Panc1 (cell line): ENCODE data around the gene SBF2. TPM values are rescaled to one million over a fixed set of nuclear protein-coding genes. Genes with fewer than 3 reads are reported as not detected.

Source experiments
- ATAC-seq: fragments of 200-7000 bp; cut with Tn5 transposase; 2 replicates; pipeline ENCODE4 v1.9.1; 2020; ENCODE audit warnings: mild to moderate bottlenecking, moderate library complexity
- BruUV-seq: library from RNA; stranded (reverse); fragments of 400-500 nt; replicated peaks from 2 replicates; lab custom pipeline; 2021; lab: Mats Ljungman, UMichigan
- CTCF ChIA-PET: fragments of 300-600 bp; sonication (Branson Sonifier 250); formaldehyde crosslinking; loops from one replicate; lab custom pipeline; 2022; ENCODE audit warnings: antibody characterized with exemption; lab: Charles Lee
- POLR2A ChIA-PET: fragments of 300-600 bp; sonication (Branson Sonifier 250); formaldehyde crosslinking; loops from one replicate; lab custom pipeline; 2022; ENCODE audit warnings: antibody characterized with exemption; lab: Charles Lee
- DNase-seq: peaks from one replicate; pipeline ENCODE4 v3.0.0-alpha.2; 2010; ENCODE audit warnings: low read depth, low spot score
- H3K27ac ChIP-seq: 2 replicates; pipeline ENCODE4 v1.5.1; 2011; ENCODE audit warnings: mild to moderate bottlenecking, low read length, inconsistent platforms
- H3K27me3 ChIP-seq: fragments of 200-500 bp; sonication (Bioruptor generic); 2 replicates; pipeline ENCODE4 v1.6.0; 2014; ENCODE audit warnings: low read length, inconsistent platforms; ENCODE audit not compliant: control insufficient read depth, insufficient read depth
- H3K36me3 ChIP-seq: fragments of 200-500 bp; sonication (Bioruptor generic); 2 replicates; pipeline ENCODE4 v1.5.1; 2014; ENCODE audit warnings: inconsistent platforms, mild to moderate bottlenecking, low read length, moderate library complexity; ENCODE audit not compliant: control insufficient read depth, insufficient read depth
- H3K4me1 ChIP-seq: 2 replicates; pipeline ENCODE4 v1.5.1; 2011; ENCODE audit warnings: inconsistent platforms, mild to moderate bottlenecking, low read length, moderate library complexity; ENCODE audit not compliant: control insufficient read depth, insufficient read depth
- H3K4me3 ChIP-seq, 2 experiments: 2 replicates each; pipeline ENCODE4 v1.5.1; 2011 to 2012; ENCODE audit warnings: low read depth in 2 of 2, low read length in 2 of 2, mild to moderate bottlenecking in 2 of 2, inconsistent platforms in 1 of 2, moderate library complexity in 1 of 2
- H3K9me3 ChIP-seq: fragments of 200-500 bp; sonication (Bioruptor generic); 2 replicates; pipeline ENCODE4 v1.5.1; 2014; ENCODE audit warnings: low read depth, mild to moderate bottlenecking, inconsistent platforms, low read length, moderate library complexity; ENCODE audit not compliant: control insufficient read depth, insufficient read depth
- POLR2AphosphoS5 ChIP-seq: IDR thresholded peaks from 2 replicates; pipeline ENCODE4 v1.6.1; 2012; ENCODE audit warnings: mild to moderate bottlenecking, low read depth, low read length, moderate library complexity
- REST ChIP-seq, 2 experiments: IDR thresholded peaks; 2 replicates each; pipeline ENCODE4 v1.6.1; 2011 to 2012; ENCODE audit warnings: low read depth in 2 of 2, control low read depth in 1 of 2, low read length in 1 of 2, mild to moderate bottlenecking in 1 of 2, moderate library complexity in 1 of 2; ENCODE audit not compliant: insufficient read depth in 1 of 2
- SIN3A ChIP-seq: IDR thresholded peaks from 2 replicates; pipeline ENCODE4 v1.6.1; 2012; ENCODE audit warnings: low read depth, mild to moderate bottlenecking, low read length, moderate library complexity, borderline replicate concordance; ENCODE audit not compliant: insufficient read depth
- TCF7L2 ChIP-seq: IDR thresholded peaks from 2 replicates; pipeline ENCODE4 v1.6.1; 2011; ENCODE audit warnings: mild to moderate bottlenecking, low read depth, low read length, inconsistent platforms
- in situ Hi-C: cut with HindIII; loops from 2 replicates; pipeline ENCODE4 v1.10.0; 2016; ENCODE audit warnings: low sequenced_read_pairs, low pct_unique_long_range_greater_than_20kb
- intact Hi-C: fragments of 100-400 bp; cut with micrococcal nuclease; formaldehyde crosslinking; loops from one replicate; pipeline ENCODE4 v1.10.0; 2022; ENCODE audit not compliant: unreplicated experiment
- total RNA-seq: library from RNA; stranded (reverse); gene quantifications from one replicate; pipeline ENCODE4 v1.2.1, GENCODE V29; 2021; ENCODE audit not compliant: unreplicated experiment
- TF ChIP-seq, protein P1 (sequence below): fragments of 450-650 bp; IDR thresholded peaks from 2 replicates; pipeline ENCODE4 v1.5.1; 2017; ENCODE audit warnings: mild to moderate bottlenecking

Gene SBF2
- total RNA-seq, 1 experiment from 2014 or later, result 65.0 TPM

DNA sequence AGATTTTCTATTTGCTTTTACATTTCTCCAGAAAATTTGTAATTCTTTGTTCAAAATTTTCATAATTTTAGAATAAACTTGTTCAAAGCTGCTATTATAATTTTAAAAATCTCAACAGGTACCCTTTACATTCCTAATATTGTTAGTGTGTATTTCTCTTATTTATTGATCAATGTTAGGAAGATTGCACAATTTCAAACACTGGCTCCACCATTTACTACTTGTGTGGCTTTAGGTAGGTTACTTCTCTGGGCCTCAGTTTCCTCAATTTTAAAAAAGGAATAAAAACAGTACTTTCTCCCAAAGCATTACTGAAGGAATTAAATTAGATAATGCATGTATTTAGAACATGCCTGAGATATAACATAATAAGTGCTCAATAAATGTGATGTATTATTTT, 180.2 kb downstream of the SBF2 start:
- intact Hi-C loops, result loop anchor here (10.0 kb wide), 1 partner anchor 191 kb away; the partner anchor contains the start of gene ADM
- Histone ChIP-seq H3K4me3 (no peak overlapping the region), H3K4me1 (peaks cover 29% of the 10 kb centered on the region), H3K27me3 (no peaks in the 10 kb centered on the region), H3K36me3 (no peaks in the 10 kb centered on the region), H3K27ac (peak overlapping the region; percentile 52; the same call in 1 of the 2 replicates), H3K9me3 (0 out of 2 replicates have a peak, but pooled peaks cover 2% of the 10 kb centered on the region)
- in situ Hi-C loops, result no loop called here
- TF ChIP-seq, protein P1, sequence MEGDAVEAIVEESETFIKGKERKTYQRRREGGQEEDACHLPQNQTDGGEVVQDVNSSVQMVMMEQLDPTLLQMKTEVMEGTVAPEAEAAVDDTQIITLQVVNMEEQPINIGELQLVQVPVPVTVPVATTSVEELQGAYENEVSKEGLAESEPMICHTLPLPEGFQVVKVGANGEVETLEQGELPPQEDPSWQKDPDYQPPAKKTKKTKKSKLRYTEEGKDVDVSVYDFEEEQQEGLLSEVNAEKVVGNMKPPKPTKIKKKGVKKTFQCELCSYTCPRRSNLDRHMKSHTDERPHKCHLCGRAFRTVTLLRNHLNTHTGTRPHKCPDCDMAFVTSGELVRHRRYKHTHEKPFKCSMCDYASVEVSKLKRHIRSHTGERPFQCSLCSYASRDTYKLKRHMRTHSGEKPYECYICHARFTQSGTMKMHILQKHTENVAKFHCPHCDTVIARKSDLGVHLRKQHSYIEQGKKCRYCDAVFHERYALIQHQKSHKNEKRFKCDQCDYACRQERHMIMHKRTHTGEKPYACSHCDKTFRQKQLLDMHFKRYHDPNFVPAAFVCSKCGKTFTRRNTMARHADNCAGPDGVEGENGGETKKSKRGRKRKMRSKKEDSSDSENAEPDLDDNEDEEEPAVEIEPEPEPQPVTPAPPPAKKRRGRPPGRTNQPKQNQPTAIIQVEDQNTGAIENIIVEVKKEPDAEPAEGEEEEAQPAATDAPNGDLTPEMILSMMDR, result no peak
- TF ChIP-seq SIN3A (no peak), POLR2AphosphoS5 (no peak), TCF7L2 (no peak), REST (IDR thresholded peaks at IDR 0.05; ENCODE audit: insufficient read depth in 1 of 2, low read depth in 2 of 2, low read length in 1 of 2) (no peak)
- DNase-seq, result no peak
- ChIA-PET CTCF (no interaction called here), POLR2A (no interaction called here)
- BruUV-seq, result TSS peak; percentile 10
- ATAC-seq, result no peak

DNA sequence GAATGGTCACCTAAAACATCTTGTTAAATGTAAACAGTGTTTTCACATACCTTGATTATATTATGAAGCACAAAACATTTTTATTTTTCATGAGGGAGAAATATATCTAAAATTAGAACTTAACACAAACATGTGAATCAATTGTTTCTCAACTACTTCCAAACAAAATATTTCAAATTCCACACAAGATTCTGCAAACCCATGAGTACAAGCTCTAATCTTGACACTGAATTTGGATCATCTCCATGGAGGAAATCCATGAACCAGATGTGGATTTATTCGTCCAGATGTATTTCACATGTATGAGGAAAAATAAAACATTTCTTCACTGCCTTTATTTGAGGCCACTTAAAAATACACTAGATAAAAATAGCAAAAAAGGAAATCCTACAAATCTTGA, 184.2 kb downstream of the SBF2 start:
- no peak for TF ChIP-seq POLR2AphosphoS5
- TF ChIP-seq TCF7L2, result no peak
- TF ChIP-seq SIN3A, result no peak
- TF ChIP-seq REST (IDR thresholded peaks at IDR 0.05; ENCODE audit: insufficient read depth in 1 of 2, low read depth in 2 of 2, low read length in 1 of 2), result no peak
- TF ChIP-seq, protein P1, result no peak
- Histone ChIP-seq H3K27me3 (no peaks in the 10 kb centered on the region), H3K9me3 (no peaks in the 10 kb centered on the region), H3K4me1 (peaks cover 30% of the 10 kb centered on the region; the same call in 1 of the 2 replicates), H3K36me3 (no peaks in the 10 kb centered on the region), H3K4me3 (no peak overlapping the region), H3K27ac (peak overlapping the region; percentile 54; the same call in 1 of the 2 replicates)
- POLR2A ChIA-PET, result interaction anchor here (0.5 kb wide), 1 partner anchor 14 kb away, joined by 4 read pairs; no protein-coding TSS in a partner anchor
- in situ Hi-C loops (no loop called here), intact Hi-C loops (loop anchor here (10.0 kb wide), 1 partner anchor 195 kb away; the partner anchor contains the start of gene ADM)
- DNase-seq (no peak), ATAC-seq (no peak)
- BruUV-seq, result TSS peak; percentile 7
- CTCF ChIA-PET, result no interaction called here
